Measurements from ENCODE around the gene NCAN. TPM values are rescaled to one million over a fixed set of nuclear protein-coding genes. Genes with fewer than 3 reads are reported as not detected.

The NCAN gene
- total and polyA plus RNA-seq, 2 of the 13 experiments (the other 11 are each of a cell fraction or from before 2014, with no cell fraction given): not detected

- Histone ChIP-seq H3K9me3 (ENCODE audit: low read length) (no peaks in the 10 kb centered on the region), H3K4me1 (ENCODE audit: insufficient read depth, low read length) (peaks cover 12% of the 10 kb centered on the region), H3K79me2 (ENCODE audit: insufficient read depth, low read length) (no peaks in the 10 kb centered on the region), H2AFZ (ENCODE audit: low read length) (no peak overlapping the region), H3K4me3 (replicated peaks in 1 of 3; ENCODE audit: insufficient read depth in 1 of 3, low read depth in 2 of 3, low read length in 3 of 3) (no peak overlapping the region), H3K27me3 (ENCODE audit: control insufficient read depth in 1 of 2, insufficient read depth in 2 of 2, low read length in 2 of 2) (no peaks in the 10 kb centered on the region), H3K36me3 (replicated peaks in 1 of 2; ENCODE audit: control insufficient read depth in 1 of 2, insufficient read depth in 2 of 2, low read length in 2 of 2) (peaks cover 14 to 37% of the 10 kb centered on the region in 2 experiments; a peak in 4 of 5 replicates), H3K4me2 (ENCODE audit: low read depth, low read length) (no peak overlapping the region), H3K9ac (ENCODE audit: insufficient read depth, low read depth, low read length) (no peak overlapping the region), H3K27ac (ENCODE audit: extremely low read length, insufficient read depth, low read length) (no peak overlapping the region), H4K20me1 (ENCODE audit: insufficient read depth, low read length) (no peaks in the 10 kb centered on the region)
- no TSS peak for BruUV-seq (replicated peaks)
- DNase-seq (ENCODE audit: low spot score) (no peak), FAIRE-seq (no peak), ATAC-seq (no peak)
- intact Hi-C loops (cut with micrococcal nuclease; ENCODE audit: unreplicated experiment): no loop called here
- CTCF ChIA-PET (ENCODE audit: low intra/inter-chr PET ratio, low total read pairs): no interaction called here
- POLR2A ChIA-PET: no interaction called here
- in situ Hi-C loops (cut with HindIII; ENCODE audit: extremely low pct_ligation_motif_present, low pct_unique_long_range_greater_than_20kb): no loop called here
- peak; percentile 20 for TF ChIP-seq AGO2 (optimal IDR thresholded peaks at IDR 0.05; ENCODE audit: low read depth, low read length)
- TF ChIP-seq PCBP2 (optimal IDR thresholded peaks at IDR 0.05; ENCODE audit: low read depth, low read length, poor library complexity, severe bottlenecking): no peak
- no peak for TF ChIP-seq ZNF264 (CRISPR knock-in tag; IDR thresholded peaks at IDR 0.05)
- WGBS (ENCODE audit: low lambda C conversion rate): 97% methylated on average over 7 of the region's 19 CpGs
These were observed 67.4 kb downstream of the NCAN start for GRCh38 chr19:19279062-19279612.

DNA sequence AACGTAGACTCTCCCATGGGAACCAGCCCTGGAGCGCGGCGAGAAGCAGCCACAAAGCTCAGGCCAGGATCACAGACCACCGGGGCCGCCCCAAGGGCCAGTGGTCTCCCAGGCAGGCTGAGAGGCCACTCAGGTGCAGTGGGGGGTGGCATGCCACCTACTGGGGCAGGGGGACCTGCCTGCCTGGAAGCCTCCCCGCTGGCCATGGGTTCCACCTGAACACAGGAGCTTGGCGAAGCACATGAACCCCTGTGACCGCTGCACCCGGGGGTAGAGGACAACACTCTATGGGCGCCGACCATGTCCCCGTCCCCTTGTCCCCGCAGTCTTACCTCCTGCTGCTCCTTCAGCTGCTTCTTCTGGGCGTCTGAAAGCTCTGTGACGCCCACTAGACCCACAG, 68.1 kb downstream of the NCAN start:
- no peaks in the 10 kb centered on the region for H3K79me2 ChIP-seq (ENCODE audit: insufficient read depth, low read length)
- no peaks in the 10 kb centered on the region for H4K20me1 ChIP-seq (ENCODE audit: insufficient read depth, low read length)
- in situ Hi-C loops (cut with HindIII; ENCODE audit: extremely low pct_ligation_motif_present, low pct_unique_long_range_greater_than_20kb): no loop called here
- DNase-seq (ENCODE audit: low spot score) (no peak), FAIRE-seq (no peak), ATAC-seq (no peak)
- ChIA-PET POLR2A (no interaction called here), CTCF (ENCODE audit: low intra/inter-chr PET ratio, low total read pairs) (no interaction called here)
- BruUV-seq (replicated peaks): no TSS peak
- H3K36me3 ChIP-seq (replicated peaks in 1 of 2; ENCODE audit: control insufficient read depth in 1 of 2, insufficient read depth in 2 of 2, low read length in 2 of 2): peaks cover 14 to 42% of the 10 kb centered on the region in 2 experiments; a peak in 4 of 5 replicates
- H3K9me3 ChIP-seq (ENCODE audit: low read length): no peaks in the 10 kb centered on the region
- intact Hi-C loops (cut with micrococcal nuclease; ENCODE audit: unreplicated experiment): no loop called here
- 93% methylated on average over 6 of the region's 16 CpGs for WGBS (ENCODE audit: low lambda C conversion rate)
- H2AFZ ChIP-seq (ENCODE audit: low read length): no peak overlapping the region
- H3K9ac ChIP-seq (ENCODE audit: insufficient read depth, low read depth, low read length): no peak overlapping the region
- H3K4me2 ChIP-seq (ENCODE audit: low read depth, low read length): no peak overlapping the region
- no peak overlapping the region for H3K4me3 ChIP-seq (replicated peaks in 1 of 3; ENCODE audit: insufficient read depth in 1 of 3, low read depth in 2 of 3, low read length in 3 of 3)
- no peak overlapping the region for H3K27ac ChIP-seq (ENCODE audit: extremely low read length, insufficient read depth, low read length)
- no peaks in the 10 kb centered on the region for H3K27me3 ChIP-seq (ENCODE audit: control insufficient read depth in 1 of 2, insufficient read depth in 2 of 2, low read length in 2 of 2)
- H3K4me1 ChIP-seq (ENCODE audit: insufficient read depth, low read length): peaks cover 5% of the 10 kb centered on the region
- no peak for TF ChIP-seq ZNF432 (CRISPR knock-in tag; IDR thresholded peaks at IDR 0.05; ENCODE audit: borderline replicate concordance)
- TF ChIP-seq AGO2 (optimal IDR thresholded peaks at IDR 0.05; ENCODE audit: low read depth, low read length): peak; percentile 26

Measured in HepG2 (cell line).